ENCODE data around the gene ZNF416. TPM values are rescaled to one million over a fixed set of nuclear protein-coding genes. Genes with fewer than 3 reads are reported as not detected.

The ZNF416 gene
- total and polyA plus RNA-seq, 10 donors = 2.1 to 9.3 (median 5.1) TPM

- Histone ChIP-seq H3K36me3 (peaks cover 4 to 22% (median 13%) of the 10 kb centered on the region in 6 donors), H3K9me3 (peaks cover 4 to 67% (median 54%) of the 10 kb centered on the region in 8 donors), H3K27ac (peak overlapping the region in 7 of 8 donors; percentile 61 to 87 (median 76)), H3K27me3 (replicated peaks in 1 of 7) (peaks cover 0 to 5% (median 0%) of the 10 kb centered on the region in 7 donors), H3K4me3 (peak overlapping the region; percentile 72 to 99 (median 90)), H3K4me1 (peaks cover 10 to 26% (median 19%) of the 10 kb centered on the region in 6 donors)
- intact Hi-C loops (cut with DNase I; ENCODE audit: low total_unique reads) = no loop called here
- 23 to 37% (median 35%) methylated on average over 21 to 23 of the region's 23 CpGs for WGBS, 5 donors
- peak; percentile 68 for DNase-seq
- TF ChIP-seq POLR2A (IDR thresholded peaks at IDR 0.05) (no peak), CTCF (IDR thresholded peaks at IDR 0.05 in 8 of 11, conservative IDR thresholded peaks at IDR 0.05 in 3 of 11) (no peak), POLR2AphosphoS5 (IDR thresholded peaks at IDR 0.05) (no peak)
These were observed 18.6 kb downstream of the ZNF416 start for GRCh38 chr19:57560049-57560491.

- peak; percentile 95 for DNase-seq
- 0 to 4% (median 1%) methylated on average over 21 to 56 of the region's 56 CpGs for WGBS, 5 donors
- Histone ChIP-seq H3K4me3 (peak within 1 kb of the TSS; percentile 72 to 99 (median 90)), H3K4me1 (peaks cover 10 to 26% (median 19%) of the 10 kb centered on the region in 6 donors), H3K27ac (peak within 1 kb of the TSS; percentile 9 to 87 (median 74)), H3K9me3 (peaks cover 3 to 67% (median 54%) of the 10 kb centered on the region in 8 donors), H3K27me3 (replicated peaks in 1 of 7) (peaks cover 0 to 5% (median 0%) of the 10 kb centered on the region in 7 donors), H3K36me3 (peaks cover 4 to 27% (median 19%) of the 10 kb centered on the region in 6 donors)
- intact Hi-C loops (cut with DNase I; ENCODE audit: low total_unique reads) = no loop called here
- TF ChIP-seq POLR2AphosphoS5 (IDR thresholded peaks at IDR 0.05) (peak; percentile 90 to 93 (median 91)), POLR2A (IDR thresholded peaks at IDR 0.05) (no peak), CTCF (IDR thresholded peaks at IDR 0.05 in 8 of 11, conservative IDR thresholded peaks at IDR 0.05 in 3 of 11) (no peak)
These were observed 19.2 kb downstream of the ZNF416 start, which contains the start of gene ZNF550 for GRCh38 chr19:57559404-57560025. Gene ZNF550 (minus strand): TSS chr19:57559863. CDS start chr19:57559682, 181 bp downstream.

- Histone ChIP-seq H3K36me3 (peaks cover 4 to 33% (median 24%) of the 10 kb centered on the region in 6 donors), H3K4me1 (peaks cover 10 to 26% (median 19%) of the 10 kb centered on the region in 6 donors), H3K4me3 (peak overlapping the region; percentile 72 to 99 (median 90)), H3K27ac (peak overlapping the region in 7 of 8 donors; percentile 9 to 87 (median 76)), H3K27me3 (replicated peaks in 1 of 7) (peaks cover 0 to 5% (median 0%) of the 10 kb centered on the region in 7 donors), H3K9me3 (peaks cover 1 to 67% (median 54%) of the 10 kb centered on the region in 8 donors)
- TF ChIP-seq POLR2A (IDR thresholded peaks at IDR 0.05) (no peak), POLR2AphosphoS5 (IDR thresholded peaks at IDR 0.05) (no peak), CTCF (IDR thresholded peaks at IDR 0.05 in 8 of 11, conservative IDR thresholded peaks at IDR 0.05 in 3 of 11) (no peak)
- WGBS, 5 donors = 1 to 3% (median 1%) methylated on average over 20 to 22 of the region's 22 CpGs
- DNase-seq = peak; percentile 72
- intact Hi-C loops (cut with DNase I; ENCODE audit: low total_unique reads) = no loop called here
These were observed 19.7 kb downstream of the ZNF416 start for GRCh38 chr19:57559008-57559403.

GRCh38 chr19:57558525-57558924 lies 20.2 kb downstream of the ZNF416 start:
- H3K4me1 ChIP-seq = peaks cover 10 to 26% (median 19%) of the 10 kb centered on the region in 6 donors
- H3K9me3 ChIP-seq = peaks cover 0 to 67% (median 54%) of the 10 kb centered on the region in 8 donors
- no peak for DNase-seq
- peak overlapping the region in 3 of 8 donors; percentile 82 to 87 (median 83) for H3K27ac ChIP-seq
- H3K27me3 ChIP-seq (replicated peaks in 1 of 7) = peaks cover 0 to 5% (median 0%) of the 10 kb centered on the region in 7 donors
- 45 to 54% (median 47%) methylated on average over 6 of the region's 6 CpGs for WGBS, 5 donors
- TF ChIP-seq POLR2AphosphoS5 (IDR thresholded peaks at IDR 0.05) (no peak), POLR2A (IDR thresholded peaks at IDR 0.05) (no peak), CTCF (IDR thresholded peaks at IDR 0.05 in 8 of 11, conservative IDR thresholded peaks at IDR 0.05 in 3 of 11) (no peak)
- H3K36me3 ChIP-seq = peaks cover 4 to 37% (median 28%) of the 10 kb centered on the region in 6 donors
- intact Hi-C loops (cut with DNase I; ENCODE audit: low total_unique reads) = no loop called here
- peak overlapping the region; percentile 72 to 99 (median 90) for H3K4me3 ChIP-seq
